ENCODE measurements around the gene ELMO1.
"Not testable (repeated sequence)": the region's sequence is repeated elsewhere in the genome, so short reads cannot be mapped to it uniquely, and the experiment has no call there.

The ELMO1 gene

DNA sequence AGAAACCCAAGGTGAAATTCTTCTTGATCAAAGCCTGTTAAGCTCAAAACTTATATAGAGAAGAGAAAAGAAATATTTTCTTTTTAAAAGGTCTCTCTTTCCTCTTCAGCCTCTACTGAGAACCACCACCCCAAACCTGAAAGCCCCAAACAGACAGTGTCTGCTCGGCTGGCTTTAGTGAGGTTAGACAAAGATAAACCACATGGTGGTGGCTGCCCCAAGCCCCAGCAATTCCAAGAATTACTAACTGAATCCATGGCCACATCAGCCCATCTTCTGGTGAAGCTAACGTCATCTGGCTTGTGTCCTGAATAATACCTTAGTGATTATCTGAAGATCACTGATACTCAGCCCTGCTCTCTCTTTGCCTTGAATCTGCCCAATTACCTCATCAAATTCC is 275.0 kb downstream of the ELMO1 start:
- DNase-seq, result no peak

DNA sequence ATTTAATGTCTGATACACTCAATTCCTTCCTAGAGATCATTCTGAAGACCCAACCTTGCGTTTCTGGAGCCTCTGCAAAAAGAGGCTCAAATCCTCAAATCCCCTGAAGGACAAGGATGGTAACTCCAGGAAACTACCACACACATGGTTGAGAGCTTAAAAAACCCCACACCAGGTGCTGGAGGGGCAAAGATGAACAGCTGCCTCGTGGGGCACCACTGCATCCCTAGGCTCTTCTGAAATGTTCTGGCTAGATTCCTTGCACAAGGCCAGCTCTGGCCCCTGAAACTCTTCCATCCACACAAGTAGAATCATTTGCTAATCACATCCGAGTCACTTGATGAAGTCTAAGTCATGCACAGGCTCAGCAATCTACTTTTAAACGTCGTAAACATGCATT is 286.6 kb downstream of the ELMO1 start:
- DNase-seq, result no peak

DNA sequence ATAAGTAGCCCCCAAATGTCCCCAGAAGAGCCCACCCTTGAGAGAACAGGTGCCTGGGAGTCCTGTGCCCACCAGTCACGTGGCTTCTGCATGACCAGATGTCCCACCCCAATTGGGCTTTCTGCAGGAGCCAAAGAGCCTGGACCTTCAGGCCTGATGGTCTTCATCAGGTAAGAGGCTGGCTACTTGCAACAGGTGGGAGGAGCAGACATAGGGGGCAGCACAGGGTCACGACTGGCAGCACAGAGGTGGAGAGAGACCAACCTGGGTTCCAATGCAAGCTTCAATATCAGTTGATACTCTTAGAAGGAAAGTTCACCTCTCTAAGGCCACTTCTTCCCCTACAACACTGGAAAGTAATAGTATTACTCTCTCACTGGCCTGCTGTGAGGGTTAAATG is 288.0 kb downstream of the ELMO1 start:
- DNase-seq, result no peak

DNA sequence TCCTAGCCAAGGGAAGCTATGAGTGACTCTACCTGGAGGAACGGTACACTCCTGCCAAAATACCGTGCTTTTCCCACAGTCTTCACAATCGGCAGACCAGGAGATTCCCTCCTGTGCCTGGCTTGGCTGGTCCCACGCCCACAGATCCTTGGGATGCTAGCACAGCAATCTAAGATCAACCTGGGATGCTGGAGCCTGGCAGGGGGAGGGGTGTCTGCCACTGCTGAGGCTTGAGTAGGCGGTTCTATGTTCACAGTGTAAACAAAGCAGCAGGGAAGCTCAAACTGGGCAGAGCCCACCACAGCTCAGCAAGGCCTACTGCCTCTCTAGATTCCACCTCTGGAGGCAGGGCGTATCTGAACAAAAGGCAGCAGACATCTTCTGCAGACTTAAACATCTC is 295.3 kb downstream of the ELMO1 start:
- DNase-seq, result no peak

DNA sequence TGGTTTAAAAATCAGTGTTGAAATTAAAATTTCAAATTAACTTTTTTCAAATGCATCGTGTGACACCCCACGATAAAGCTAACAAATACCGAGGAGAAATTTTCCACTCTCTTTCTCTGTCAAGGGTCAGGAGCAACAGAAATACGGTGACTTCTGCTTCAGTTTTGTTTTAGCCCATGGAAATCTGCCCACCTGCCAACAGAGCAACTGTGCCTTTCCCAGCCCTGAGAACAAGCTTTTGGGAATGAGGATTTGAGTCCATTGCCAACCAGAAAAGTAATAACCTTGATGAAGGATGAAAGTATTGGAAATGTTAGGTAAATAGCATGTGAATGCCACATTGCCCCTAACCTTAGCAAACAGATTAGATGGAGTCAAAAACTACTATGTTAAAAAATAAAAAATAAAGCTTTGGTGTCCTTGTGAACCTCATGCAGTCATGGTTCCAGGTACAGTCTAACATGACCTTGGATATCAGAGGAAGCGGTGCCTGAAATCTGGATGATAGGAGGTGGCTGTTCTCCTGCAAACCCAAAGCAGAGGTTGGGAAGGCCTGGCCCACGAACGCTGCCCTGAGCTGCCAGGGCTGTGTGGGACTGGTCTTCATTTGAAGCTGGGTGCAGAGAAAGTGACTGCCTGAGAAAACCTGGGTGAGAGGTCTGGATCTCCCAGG is 296.8 kb downstream of the ELMO1 start:
- DNase-seq, result no peak

DNA sequence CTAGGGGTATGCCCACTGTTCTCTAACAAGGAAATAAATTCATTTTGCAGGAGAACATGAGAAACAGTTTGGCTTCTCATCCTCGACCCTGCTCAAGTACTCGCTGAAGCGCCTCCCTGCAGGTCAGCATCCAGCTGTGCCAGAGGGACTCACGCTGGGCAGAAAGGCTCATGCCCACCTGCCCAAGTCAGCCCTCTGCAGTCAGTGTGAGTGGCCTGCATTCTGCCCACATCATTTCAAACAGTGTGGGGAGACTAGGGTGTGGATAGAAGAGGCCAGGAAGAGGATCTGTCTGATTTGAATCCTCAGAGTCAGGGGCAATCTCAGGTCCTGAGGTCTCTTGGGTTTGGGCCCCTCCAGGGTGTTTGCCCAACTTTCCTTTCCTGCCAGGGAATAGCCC is 297.8 kb downstream of the ELMO1 start:
- no peak for DNase-seq

DNA sequence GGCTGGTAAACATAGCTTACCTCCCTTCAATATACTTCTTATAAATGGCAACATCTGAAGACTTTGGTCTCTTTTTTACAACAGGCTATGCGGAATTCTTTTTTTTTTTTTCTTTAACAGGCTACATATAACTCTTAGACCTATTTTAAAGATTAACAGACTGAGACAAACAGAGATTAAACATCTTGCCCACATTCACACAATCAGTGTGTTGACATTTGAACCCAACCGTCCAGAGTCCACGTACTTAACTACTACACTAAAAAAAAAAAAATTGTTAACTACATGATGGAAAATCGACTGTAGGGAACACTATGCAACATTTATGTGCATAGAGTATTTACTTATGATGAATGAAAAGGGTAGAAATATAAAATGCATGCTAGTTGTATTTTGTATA is 298.5 kb downstream of the ELMO1 start:
- DNase-seq, result no peak

DNA sequence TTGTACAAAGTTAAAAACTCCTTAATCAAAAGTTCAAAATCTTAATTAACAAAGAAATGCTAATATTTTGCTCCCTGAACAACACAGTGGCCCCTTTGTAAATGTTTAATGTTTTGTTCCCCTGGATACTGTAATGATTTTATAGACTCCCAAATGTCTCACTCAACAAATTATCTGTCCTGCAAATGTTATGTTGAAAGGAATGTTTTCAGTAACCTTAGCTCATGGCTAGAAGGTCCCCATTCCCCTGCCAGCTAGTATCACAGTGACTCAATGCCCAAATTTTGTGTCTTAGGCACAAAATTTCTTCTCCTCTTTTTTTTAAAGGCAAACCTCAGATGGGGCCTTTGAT is 298.9 kb downstream of the ELMO1 start:
- DNase-seq, result no peak

DNA sequence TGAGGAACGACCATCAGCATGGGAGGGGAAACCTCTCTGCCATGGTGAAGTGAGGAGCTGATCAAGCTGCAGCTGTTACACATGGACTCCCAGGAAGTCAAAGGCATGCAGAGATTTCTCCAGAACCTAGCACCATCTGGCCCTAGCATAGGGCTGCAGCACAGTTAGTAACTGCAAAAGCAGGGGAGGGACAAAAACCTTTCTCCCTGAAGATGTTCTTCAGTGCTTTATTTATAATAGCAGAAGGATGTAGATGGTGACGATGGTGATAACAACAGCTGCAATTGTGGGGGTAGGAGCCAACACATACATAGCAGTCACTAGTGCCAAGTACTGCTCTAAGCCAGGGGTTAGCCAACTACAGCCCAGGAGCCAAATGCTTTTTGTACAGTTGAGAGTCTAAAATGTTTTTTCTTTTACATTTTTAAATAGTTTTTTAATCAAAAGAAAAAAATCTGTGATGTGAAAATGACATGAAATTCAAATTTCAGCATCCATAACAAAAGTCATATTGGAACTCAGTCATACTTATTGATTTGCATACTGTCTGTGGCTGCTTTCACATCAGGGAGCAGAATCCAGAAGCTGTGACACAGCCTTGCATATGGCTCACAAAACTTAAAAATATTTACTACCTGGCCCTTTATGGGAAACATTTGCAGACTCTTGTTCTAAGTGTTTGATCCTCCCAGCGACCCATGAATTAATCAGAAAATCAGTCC is 299.5 kb downstream of the ELMO1 start:
- DNase-seq, result no peak

DNA sequence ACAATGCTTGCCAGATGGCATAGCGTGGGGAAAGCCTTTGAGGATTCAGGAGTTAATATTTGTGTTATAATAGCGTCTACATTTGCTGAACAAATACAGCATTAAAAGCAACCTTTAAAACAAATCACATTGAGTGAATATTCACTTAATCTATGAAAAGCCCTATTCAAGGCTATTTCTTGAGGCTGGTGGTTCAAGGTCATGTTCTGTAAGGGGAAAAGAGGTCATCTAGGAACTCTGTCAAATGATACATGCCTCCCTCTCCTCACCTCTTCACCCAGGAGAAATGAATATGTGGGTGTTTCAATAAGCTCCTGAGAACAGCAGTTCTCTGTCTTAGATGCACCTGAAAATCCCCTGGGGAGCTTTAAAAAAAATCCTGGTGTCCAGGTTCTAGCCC is 303.0 kb downstream of the ELMO1 start:
- DNase-seq, result no peak

DNA sequence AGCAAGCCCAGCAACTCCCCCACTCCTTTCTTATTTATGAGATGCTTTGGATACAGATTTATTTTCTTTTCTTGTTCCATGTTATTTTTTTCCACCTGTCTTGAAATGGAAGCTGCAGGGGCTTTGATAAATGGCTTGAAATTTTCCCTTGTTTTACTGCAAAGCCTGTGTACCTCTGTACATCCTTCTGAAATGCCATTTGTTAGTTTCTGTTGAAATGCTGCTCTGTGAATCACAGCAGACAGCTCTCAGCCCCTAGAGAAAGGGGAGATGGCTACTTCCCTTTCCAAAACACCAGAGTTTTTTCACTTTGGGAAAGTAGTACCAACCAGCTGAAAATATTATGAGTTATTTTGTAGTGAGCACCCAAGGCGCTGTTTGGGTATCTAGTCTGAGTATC is 304.2 kb downstream of the ELMO1 start:
- DNase-seq, result no peak

DNA sequence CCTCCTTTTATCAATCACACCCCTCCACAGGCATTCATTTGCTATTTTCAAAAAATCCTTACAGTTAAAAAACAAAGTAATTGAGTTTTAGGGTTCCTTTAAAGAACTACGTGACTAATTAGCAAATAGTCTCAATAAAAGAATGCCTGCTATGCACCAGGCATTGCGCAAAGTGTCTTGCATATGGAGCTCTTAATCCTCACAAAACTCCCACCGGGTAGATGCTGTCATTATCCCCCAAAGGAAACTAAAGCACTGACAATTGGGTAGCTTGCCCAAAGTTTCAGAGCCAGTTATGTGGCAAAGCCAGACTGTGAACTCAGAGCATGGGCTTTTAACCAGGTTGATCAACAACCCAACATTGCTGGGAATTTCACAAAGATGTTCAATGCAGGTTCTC is 305.7 kb downstream of the ELMO1 start:
- no peak for DNase-seq

DNA sequence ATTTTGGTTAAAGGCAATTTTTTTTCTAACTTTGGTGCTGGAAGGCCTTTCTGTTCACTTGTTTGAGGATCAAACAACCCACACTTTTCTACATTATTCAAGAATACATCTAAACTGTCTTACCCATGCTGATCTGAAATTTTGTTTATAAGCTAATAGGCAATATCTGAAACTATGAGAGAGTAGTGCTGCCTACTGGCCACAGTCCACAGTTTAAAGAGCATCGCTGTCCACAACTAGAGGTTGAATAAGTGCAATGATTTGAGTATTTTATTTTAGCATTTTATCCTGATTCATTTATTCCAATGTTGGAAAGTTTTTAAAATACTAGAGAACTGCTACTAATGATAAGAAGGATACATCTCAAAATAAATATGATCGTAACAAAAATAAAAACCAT is 306.9 kb downstream of the ELMO1 start:
- DNase-seq, result no peak

DNA sequence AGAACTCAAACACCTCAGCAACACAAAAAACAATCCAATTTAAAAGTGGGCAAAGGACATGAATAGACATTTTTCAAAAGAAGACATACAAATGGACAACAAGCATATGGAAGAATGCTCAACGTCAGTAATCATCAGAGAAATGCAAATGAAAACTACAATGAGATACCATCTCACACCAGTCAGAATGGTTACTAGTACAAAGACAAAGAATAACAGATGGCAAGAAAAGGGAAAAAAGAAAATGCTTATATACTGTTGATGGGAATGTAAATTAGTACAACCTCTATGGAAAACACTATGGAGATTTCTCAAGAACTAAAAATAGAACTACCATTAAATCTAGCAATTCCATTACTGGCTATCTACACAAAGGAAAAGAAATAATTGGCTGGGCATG is 314.8 kb downstream of the ELMO1 start:
- DNase-seq, result not testable (repeated sequence)

DNA sequence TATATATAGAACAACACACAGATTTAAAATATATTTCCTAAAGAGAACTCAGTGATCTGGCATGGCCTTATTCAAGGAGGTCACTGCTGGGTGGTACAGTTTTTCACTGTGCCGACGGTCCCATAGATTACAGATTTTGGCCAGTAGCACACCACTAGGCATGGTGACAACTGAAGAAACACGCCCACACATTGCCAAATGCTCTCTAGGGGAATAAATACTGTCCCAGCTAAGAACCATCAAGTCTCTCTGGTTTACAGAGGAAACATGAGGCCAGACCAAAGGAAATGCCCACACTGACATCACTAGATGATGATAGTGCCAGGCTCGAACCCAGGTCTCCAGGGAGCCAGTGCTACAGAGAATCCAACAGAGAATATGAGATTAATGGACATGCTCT is 316.8 kb downstream of the ELMO1 start:
- DNase-seq, result no peak

DNA sequence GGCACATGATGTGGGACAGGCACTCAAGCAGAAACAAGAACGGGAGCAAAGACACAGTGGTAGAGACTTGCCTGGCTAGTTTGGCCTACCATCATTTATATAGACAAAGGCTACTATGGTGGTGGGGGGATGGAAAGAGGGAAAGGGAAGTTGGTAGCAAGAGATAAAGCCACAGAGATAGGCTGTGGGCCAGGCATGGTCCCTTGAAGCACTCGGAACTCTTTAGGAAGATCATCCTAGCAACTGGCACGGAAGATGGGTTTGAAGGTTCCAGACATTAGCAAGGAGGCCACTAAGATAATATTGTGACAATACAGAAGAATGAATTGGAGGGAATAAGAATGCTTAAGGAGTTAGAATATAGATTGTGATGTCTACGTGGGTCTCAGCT is 319.6 kb downstream of the ELMO1 start:
- DNase-seq, result no peak

DNA sequence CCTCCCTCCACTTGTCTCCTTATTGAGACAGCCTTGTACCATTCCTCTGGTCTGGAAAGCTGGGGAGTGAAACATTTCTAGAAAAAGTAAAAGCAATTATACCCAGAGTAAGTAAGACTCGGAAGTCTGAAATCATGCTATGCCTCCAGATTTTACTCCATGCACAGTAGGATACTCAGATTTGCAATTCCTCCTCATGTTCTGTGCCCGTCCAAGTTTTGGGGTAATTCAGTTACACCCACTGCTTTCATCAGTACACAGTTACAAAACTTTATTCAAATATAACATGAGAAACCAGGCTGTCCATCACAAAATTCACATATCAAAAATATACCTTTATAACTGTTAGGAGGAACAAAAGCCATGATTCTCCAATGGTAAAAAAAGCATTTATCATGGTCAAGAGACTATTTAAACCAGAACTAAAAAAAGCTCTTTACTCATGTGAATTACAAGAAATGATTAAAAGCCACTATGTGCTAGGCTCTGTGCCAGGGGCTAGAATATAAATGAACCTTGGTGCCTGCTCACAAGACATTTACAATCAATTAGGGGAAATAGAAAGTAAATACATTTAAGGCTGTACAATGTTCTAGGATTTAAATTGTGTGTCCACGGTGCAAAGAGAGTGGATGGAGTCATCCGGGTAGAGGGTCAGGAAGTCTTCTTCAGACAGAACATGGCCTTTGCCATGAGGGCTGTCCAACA is 320.2 kb downstream of the ELMO1 start:
- no peak for DNase-seq

DNA sequence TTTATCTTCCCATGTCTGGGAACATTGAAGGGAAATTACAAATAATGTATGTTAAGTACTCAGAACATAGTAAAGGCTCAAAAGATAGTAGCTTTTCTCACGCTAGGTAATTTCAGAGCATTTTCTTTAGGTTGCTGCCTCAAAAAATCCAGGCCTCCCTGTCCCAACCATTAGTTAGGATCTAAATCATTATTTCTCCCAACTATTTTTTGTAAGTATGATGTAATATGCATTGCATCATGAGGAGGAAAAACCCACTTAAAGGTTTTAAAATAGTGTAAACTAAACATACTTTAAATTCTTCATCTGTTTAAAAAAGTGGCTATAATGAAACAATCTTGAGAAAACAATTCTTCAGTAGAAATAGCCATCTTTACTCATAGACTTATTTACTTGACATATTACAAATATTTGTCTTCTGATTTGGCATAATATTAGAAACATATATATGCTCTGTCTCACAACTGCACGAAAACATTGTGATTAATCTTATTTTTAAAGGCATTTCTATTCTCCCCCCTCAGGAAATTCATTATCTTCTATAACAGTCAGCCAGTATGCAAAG is 329.3 kb downstream of the ELMO1 start:
- no peak for DNase-seq

DNA sequence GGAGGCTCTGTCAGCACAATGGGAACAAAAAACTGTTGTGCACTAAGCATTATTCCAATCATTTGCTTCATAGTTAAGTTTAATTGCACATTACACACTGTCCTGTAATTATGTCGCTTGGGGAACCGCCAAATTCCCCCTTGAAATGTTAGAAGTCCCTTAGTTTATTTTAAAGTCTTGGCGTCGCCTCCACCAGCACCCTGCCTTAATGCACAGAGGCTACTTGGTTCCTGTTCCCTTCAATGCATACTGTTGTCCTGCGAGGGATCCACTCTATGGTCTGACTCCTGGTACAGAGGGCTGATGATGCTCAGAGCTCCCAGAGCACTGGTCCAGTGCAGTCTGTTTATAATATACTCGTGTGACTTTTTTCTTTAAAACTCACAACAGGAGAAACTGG is 330.7 kb downstream of the ELMO1 start:
- no peak for DNase-seq

DNA sequence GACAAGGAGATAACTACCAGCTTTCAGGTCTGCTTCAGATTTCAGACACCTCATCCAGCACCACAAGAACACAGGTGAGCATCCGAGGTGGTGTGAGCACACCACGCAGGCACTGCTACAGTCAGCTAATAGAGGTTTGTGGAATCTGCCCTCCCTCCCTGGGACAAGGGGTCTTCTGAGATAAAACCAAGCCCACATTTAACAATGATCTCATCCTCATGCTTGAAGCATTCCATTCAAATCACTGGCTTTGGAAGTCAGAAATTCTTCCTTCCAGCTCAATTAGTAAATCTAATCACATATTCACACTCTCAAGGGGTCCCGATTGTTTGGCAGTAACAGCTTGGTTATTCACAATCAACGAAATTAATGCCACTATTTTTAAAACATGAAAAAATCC is 331.4 kb downstream of the ELMO1 start:
- no peak for DNase-seq

DNA sequence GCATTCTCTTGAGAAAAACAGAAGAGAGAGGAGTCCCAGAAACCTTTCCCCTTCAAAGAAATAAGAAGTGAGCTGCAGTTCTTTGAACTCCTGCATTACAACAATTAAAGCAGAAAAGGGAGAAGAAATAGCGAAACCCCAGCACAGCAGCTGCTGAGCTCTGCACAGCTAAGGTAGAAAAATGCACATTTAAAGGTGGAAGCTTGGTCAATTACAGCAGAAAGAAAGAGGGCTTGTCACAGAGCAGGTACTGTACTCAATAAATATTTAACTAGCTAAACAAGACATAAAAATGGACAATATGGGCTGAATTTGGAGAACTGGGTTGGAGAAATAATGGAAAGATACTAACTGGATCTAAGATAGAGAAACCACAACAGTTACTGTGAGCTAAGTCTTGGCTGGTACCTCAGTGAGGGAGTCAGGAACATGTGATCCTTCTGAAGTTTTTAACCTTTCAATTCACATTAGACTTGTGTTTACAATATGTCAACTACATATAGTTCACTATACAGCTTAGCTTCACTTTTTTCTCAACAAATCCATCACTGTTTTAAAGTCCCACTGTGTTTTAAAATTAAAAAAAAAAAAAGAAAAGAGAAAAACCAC is 332.5 kb downstream of the ELMO1 start:
- DNase-seq, result no peak

DNA sequence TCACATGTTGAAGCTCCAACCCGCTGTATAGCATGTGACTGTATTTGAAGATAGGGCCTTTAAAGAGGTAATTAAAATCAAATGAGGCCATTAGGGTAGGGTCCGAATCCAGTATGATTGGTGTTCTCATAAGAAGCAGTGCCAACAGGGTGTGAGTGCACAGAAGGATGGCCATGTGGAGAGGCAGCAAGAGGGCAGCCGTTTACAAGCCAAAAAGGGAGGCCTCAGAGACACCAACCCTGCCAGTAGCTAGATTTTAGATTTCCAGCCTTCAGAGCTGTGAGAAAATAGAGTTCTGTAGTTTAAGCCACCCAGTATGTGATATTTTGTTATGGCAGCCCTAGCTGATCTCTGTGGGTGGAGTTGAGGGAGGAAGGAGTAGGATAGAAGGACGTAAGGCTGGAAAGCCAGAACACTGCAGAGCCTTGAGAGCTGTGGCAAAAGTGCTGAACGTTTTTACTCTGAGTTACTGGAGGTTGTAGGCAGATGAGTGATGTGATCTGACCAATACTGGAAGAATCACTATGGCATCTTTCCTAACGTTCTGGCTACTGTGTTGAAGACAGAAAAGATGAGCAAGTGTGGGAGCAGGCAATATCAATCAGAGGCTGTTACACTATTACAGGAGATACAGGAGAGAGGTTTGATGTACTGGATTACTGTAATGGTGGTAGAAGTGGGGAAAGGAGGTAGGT is 334.9 kb downstream of the ELMO1 start:
- no peak for DNase-seq

DNA sequence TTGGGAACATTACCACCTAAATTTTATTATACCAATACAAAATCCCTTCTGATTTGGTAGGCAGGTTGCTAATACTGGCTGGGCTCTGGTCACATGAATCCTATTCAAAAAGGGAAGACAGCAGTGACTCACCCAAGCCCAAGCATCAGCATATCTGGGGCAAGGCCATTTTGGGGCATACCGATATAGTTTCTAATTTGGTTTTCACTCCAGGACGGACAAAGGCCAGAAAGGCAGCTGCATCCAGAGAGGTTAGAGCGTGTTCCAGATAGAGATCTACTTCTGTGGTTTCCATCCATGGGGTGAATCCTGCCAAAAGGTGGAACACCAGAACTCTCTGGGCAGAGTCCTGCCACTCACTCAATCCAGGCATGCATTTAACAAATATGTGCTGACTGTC is 335.8 kb downstream of the ELMO1 start:
- no peak for DNase-seq

All from effector CD4-positive, alpha-beta T cell (primary cell).